Breast epithelium (tissue), 4 donors: ENCODE data around the gene KCNK17. TPM values are rescaled to one million over a fixed set of nuclear protein-coding genes. Genes with fewer than 3 reads are reported as not detected.

Source experiments
- DNase-seq, 2 donors: peaks; one replicate each; pipeline ENCODE4 v3.0.0-alpha.2; 2019; ENCODE audit warnings: low spot score in 2 of 2
- H3K27ac ChIP-seq, 2 donors: fragments of 200-600 bp; sonication (generic) in 1 of 2; one replicate each; pipeline ENCODE4 v1.5.1; 2016 to 2019; ENCODE audit warnings: mild to moderate bottlenecking in 1 of 2
- H3K27me3 ChIP-seq, 2 donors: fragments of 200-600 bp; sonication (generic) in 1 of 2; one replicate each; pipeline versions ENCODE4 v1.5.1 to v1.6.0; 2017 to 2019; ENCODE audit warnings: control low read depth in 1 of 2, mild to moderate bottlenecking in 1 of 2
- H3K36me3 ChIP-seq: fragments of 200-600 bp; one replicate; pipeline ENCODE4 v1.5.1; 2019
- H3K4me1 ChIP-seq, 2 donors: fragments of 200-600 bp; sonication (generic); one replicate each; pipeline ENCODE4 v1.5.1; 2016 to 2019; ENCODE audit warnings: control low read depth in 1 of 2
- H3K4me3 ChIP-seq, 3 donors: fragments of 200-600 bp; sonication (generic); 1 replicate in 2 of 3; 2 replicates in 1 of 3; pipeline ENCODE4 v1.5.1; 2016 to 2019; ENCODE audit warnings: mild to moderate bottlenecking in 3 of 3, moderate library complexity in 2 of 3
- H3K9me3 ChIP-seq, 2 donors: fragments of 200-600 bp; sonication (generic) in 1 of 2; one replicate each; pipeline ENCODE4 v1.5.1; 2016 to 2019; ENCODE audit warnings: control low read depth in 1 of 2
- POLR2A ChIP-seq: fragments of 450-650 bp; IDR thresholded peaks from one replicate; pipeline ENCODE4 v1.6.1; 2016; ENCODE audit warnings: antibody characterized with exemption, mild to moderate bottlenecking, moderate library complexity
- POLR2AphosphoS5 ChIP-seq, 3 donors: sonication (generic); formaldehyde crosslinking; IDR thresholded peaks; one replicate each; pipeline ENCODE4 v1.6.1; 2017; ENCODE audit warnings: antibody characterized with exemption in 3 of 3
- intact Hi-C: fragments of 100-400 bp; cut with DNase I; formaldehyde crosslinking; loops from one replicate; pipeline ENCODE4 v1.15.1; 2023; ENCODE audit warnings: low total_unique reads
- total RNA-seq, 3 donors: library from RNA; depleted of rRNA; stranded (reverse); fragments of >200 nt; gene quantifications; one replicate each; pipeline ENCODE4 v1.1.0, GENCODE V29; 2016
- TF ChIP-seq, protein P1 (sequence below), 3 donors: fragments of 450-650 bp; IDR thresholded peaks; one replicate each; pipeline ENCODE4 v1.5.1; 2016 to 2017; ENCODE audit warnings: antibody characterized with exemption in 3 of 3, mild to moderate bottlenecking in 3 of 3, moderate library complexity in 3 of 3

KCNK17 gene
- total RNA-seq, 3 donors from 2014 or later: 0.16 to 3.2 (median 0.33) TPM

DNA sequence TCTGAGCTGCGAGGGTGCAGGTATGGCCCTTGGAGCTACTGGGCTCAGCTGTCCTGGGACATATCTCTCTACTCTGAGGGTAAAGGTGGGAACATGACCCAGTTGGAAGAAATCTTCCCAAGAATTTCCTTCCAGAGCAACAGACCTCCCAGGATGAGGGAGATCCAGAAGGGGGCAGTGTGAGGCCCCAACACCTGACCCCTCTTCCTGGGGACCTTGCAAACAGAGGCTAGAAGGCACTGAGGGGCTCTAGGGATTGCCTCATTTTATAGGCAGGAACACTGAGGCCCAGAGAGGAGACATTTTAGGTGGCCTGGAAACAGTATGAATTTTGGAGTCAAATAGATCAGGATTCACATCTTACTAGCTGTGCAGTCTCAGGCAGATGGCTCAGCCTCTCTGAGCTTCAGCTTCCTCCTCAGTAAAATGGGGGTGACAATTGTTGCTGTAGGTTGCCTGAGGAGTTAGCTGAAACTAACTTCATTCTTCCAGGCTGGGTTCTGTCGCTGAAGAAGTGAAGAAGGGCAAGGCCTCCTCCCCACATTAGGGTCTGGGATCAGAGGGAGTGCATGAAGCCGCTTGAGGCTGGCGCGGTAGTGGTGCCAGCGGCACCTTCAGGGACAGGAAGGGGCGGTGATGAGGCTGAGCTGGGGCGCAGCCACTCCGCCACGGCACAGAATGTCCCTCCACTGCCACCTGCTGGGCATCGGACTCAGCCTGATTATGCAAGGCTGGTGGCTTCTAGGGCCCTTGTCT is 11.4 kb downstream of the KCNK17 start:
- H3K27ac ChIP-seq: no peak overlapping the region
- no peaks in the 10 kb centered on the region for H3K27me3 ChIP-seq
- no peaks in the 10 kb centered on the region for H3K9me3 ChIP-seq
- H3K4me1 ChIP-seq: no peaks in the 10 kb centered on the region
- DNase-seq: peak; percentile 62 to 81
- H3K4me3 ChIP-seq: peak overlapping the region in 1 of 3 donors; percentile 45
- H3K36me3 ChIP-seq: no peaks in the 10 kb centered on the region
- intact Hi-C loops: loop anchor here (5.0 kb wide), 1 partner anchor 131 kb away; no protein-coding TSS in a partner anchor
- TF ChIP-seq, protein P1, sequence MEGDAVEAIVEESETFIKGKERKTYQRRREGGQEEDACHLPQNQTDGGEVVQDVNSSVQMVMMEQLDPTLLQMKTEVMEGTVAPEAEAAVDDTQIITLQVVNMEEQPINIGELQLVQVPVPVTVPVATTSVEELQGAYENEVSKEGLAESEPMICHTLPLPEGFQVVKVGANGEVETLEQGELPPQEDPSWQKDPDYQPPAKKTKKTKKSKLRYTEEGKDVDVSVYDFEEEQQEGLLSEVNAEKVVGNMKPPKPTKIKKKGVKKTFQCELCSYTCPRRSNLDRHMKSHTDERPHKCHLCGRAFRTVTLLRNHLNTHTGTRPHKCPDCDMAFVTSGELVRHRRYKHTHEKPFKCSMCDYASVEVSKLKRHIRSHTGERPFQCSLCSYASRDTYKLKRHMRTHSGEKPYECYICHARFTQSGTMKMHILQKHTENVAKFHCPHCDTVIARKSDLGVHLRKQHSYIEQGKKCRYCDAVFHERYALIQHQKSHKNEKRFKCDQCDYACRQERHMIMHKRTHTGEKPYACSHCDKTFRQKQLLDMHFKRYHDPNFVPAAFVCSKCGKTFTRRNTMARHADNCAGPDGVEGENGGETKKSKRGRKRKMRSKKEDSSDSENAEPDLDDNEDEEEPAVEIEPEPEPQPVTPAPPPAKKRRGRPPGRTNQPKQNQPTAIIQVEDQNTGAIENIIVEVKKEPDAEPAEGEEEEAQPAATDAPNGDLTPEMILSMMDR (IDR thresholded peaks at IDR 0.05): peak; percentile 47 to 91 (median 81)
- peak in 1 of 3 donors; percentile 33 for TF ChIP-seq POLR2AphosphoS5 (IDR thresholded peaks at IDR 0.05)
- TF ChIP-seq POLR2A: no peak

DNA sequence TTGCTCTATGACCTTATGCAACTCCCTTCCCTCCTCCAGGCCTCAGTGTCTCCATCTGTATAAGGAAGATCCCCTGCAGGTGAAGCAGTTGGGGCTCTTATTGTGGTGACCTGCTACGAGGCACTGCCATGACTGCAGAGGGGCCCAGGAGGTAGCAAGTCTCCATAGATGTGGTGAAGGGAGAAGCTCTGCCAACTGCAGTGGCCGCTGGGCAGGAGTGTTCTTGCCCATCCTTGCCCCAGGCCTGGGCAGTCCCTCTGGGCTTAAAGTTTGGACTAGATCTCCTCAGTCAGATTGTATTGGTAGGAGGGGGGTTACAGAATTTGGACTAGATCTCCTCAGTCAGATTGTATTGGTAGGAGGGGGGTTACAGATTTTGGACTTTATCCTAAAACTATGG is 12.2 kb downstream of the KCNK17 start:
- H3K27ac ChIP-seq: no peak overlapping the region
- H3K27me3 ChIP-seq: no peaks in the 10 kb centered on the region
- H3K4me1 ChIP-seq: no peaks in the 10 kb centered on the region
- intact Hi-C loops: loop anchor here (5.0 kb wide), 1 partner anchor 130 kb away; no protein-coding TSS in a partner anchor
- TF ChIP-seq, protein P1 (IDR thresholded peaks at IDR 0.05): no peak
- no peak for TF ChIP-seq POLR2A
- no peak for TF ChIP-seq POLR2AphosphoS5 (IDR thresholded peaks at IDR 0.05)
- no peak for DNase-seq
- no peaks in the 10 kb centered on the region for H3K36me3 ChIP-seq
- no peak overlapping the region for H3K4me3 ChIP-seq
- H3K9me3 ChIP-seq: no peaks in the 10 kb centered on the region

DNA sequence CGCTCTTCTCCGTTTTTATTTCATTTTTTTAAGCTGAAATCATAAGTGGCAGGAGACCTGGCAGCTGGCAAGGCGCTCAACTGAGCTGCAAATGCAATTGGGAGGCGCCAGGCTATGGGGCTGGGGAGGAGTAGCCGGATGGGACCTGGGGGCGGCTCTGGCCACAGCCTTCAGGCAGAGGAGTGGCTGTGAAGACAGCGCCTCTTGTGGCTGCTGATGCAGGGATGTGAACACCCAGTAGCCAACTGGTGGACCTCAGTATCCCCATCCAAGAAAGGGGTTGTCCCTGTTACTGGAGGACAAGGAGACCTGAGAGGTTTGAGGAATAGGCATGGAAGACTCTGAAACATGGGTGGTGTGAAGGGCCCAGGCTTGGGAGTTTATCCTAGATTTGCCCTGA is 12.6 kb downstream of the KCNK17 start:
- Histone ChIP-seq H3K9me3 (no peaks in the 10 kb centered on the region), H3K4me3 (no peak overlapping the region), H3K27me3 (no peaks in the 10 kb centered on the region), H3K36me3 (no peaks in the 10 kb centered on the region), H3K27ac (no peak overlapping the region), H3K4me1 (no peaks in the 10 kb centered on the region)
- DNase-seq: no peak
- TF ChIP-seq POLR2A (no peak), POLR2AphosphoS5 (IDR thresholded peaks at IDR 0.05) (no peak)
- TF ChIP-seq, protein P1 (IDR thresholded peaks at IDR 0.05): no peak
- intact Hi-C loops: loop anchor here (5.0 kb wide), 1 partner anchor 129 kb away; no protein-coding TSS in a partner anchor

DNA sequence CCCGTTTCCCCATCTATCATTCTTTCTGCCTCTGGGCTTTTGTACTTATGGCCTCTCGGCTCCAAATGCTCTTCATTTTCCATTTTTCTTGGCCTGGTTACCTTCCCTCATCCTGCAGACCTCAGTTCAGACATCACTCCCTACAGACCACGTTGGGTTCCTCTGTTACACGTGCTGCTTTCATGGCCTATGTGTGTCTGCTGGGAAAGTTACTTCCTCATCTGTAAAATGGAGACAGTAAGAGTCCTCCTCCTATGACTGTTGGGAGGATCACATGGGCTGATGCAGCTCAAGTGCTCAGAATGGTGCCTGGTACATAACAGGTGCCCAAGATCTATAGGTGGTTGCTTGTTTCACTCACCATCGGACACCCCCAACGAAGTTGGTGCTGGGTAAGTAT is 13.5 kb downstream of the KCNK17 start:
- no peak for TF ChIP-seq POLR2AphosphoS5 (IDR thresholded peaks at IDR 0.05)
- no peak for TF ChIP-seq POLR2A
- TF ChIP-seq, protein P1 (IDR thresholded peaks at IDR 0.05): no peak
- H3K9me3 ChIP-seq: no peaks in the 10 kb centered on the region
- H3K36me3 ChIP-seq: no peaks in the 10 kb centered on the region
- no peaks in the 10 kb centered on the region for H3K4me1 ChIP-seq
- H3K27ac ChIP-seq: no peak overlapping the region
- H3K27me3 ChIP-seq: no peaks in the 10 kb centered on the region
- no peak overlapping the region for H3K4me3 ChIP-seq
- intact Hi-C loops: loop anchor here (5.0 kb wide), 1 partner anchor 128 kb away; no protein-coding TSS in a partner anchor
- no peak for DNase-seq

DNA sequence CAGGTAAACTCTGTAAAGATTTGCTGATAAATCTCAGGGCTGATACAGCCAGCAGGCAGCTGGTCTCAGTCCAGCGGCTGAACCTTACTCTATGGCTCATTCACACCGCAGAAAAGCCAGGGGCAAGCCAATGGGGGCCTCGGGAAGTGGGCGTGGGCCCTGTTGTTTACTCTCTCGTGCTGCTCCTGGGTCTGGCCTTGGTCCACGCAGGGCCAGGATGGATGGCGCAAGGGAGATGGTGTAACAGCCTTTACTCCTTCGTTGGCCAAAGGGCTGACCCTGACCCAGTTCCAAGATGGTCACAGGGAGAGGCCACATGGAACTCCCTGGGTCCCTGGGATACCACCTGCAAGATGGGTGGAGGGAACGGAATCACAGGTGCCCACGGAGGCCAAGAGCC is 16.2 kb downstream of the KCNK17 start:
- H3K27ac ChIP-seq: no peak overlapping the region
- H3K4me3 ChIP-seq: no peak overlapping the region
- intact Hi-C loops: no loop called here
- no peaks in the 10 kb centered on the region for H3K36me3 ChIP-seq
- H3K4me1 ChIP-seq: no peaks in the 10 kb centered on the region
- TF ChIP-seq, protein P1 (IDR thresholded peaks at IDR 0.05): no peak
- TF ChIP-seq POLR2A (no peak), POLR2AphosphoS5 (IDR thresholded peaks at IDR 0.05) (no peak)
- no peaks in the 10 kb centered on the region for H3K9me3 ChIP-seq
- no peak for DNase-seq
- H3K27me3 ChIP-seq: no peaks in the 10 kb centered on the region
